K562 (cell line): ENCODE data around the gene IL17REL. TPM values are rescaled to one million over a fixed set of nuclear protein-coding genes. Genes with fewer than 3 reads are reported as not detected.

Experiments used
- ATAC-seq: fragments of 200-7000 bp; cut with Tn5 transposase; 3 replicates; pipeline ENCODE4 v1.9.1; 2020; ENCODE audit warnings: moderate library complexity
- BruUV-seq: library from RNA; stranded (reverse); fragments of 400-500 nt; replicated peaks from 2 replicates; lab custom pipeline; 2021; lab: Mats Ljungman, UMichigan
- CTCF ChIA-PET: fragments of 300-600 bp; formaldehyde crosslinking; extraction: SDS; loops from one replicate; lab custom pipeline; 2021; ENCODE audit warnings: low intra/inter-chr PET ratio; lab: Yijun Ruan, JAX
- POLR2A ChIA-PET: fragments of 300-600, 350-650 bp; sonication (Branson Sonifier 250); formaldehyde crosslinking; extraction: SDS; loops from one replicate; lab custom pipeline; 2021; ENCODE audit warnings: antibody characterized with exemption, inconsistent platforms; lab: Yijun Ruan, JAX
- DNase-seq, 4 experiments: peaks; one replicate each; pipeline versions ENCODE4 v3.0.0 to v3.0.0-alpha.2; 2011 to 2018; ENCODE audit warnings: low spot score in 3 of 4, mixed read lengths in 3 of 4; ENCODE audit errors: extremely low read depth in 1 of 4
- FAIRE-seq: peaks from 2 replicates; lab custom pipeline; 2011; peaks lifted over from hg19 to GRCh38; lab: Jason Lieb, UNC
- H2AFZ ChIP-seq: 2 replicates; pipeline ENCODE4 v1.6.0; 2011; ENCODE audit warnings: low read depth, low read length, control low read depth, inconsistent platforms
- H3K27ac ChIP-seq: fragments of 200-600 bp; 3 replicates; pipeline ENCODE4 v1.8.0; 2011; ENCODE audit warnings: low read depth, mild to moderate bottlenecking, control low read depth, inconsistent platforms, low read length, moderate library complexity, mixed read lengths; ENCODE audit errors: extremely low read depth
- H3K27me3 ChIP-seq, 2 experiments: fragments of 300-600 bp in 1 of 2; 2 replicates in 1 of 2; 3 replicates in 1 of 2; pipeline versions ENCODE4 v1.6.0 to v1.8.0; 2011; ENCODE audit warnings: inconsistent platforms in 2 of 2, low read length in 2 of 2, mild to moderate bottlenecking in 1 of 2, mixed read lengths in 1 of 2, moderate library complexity in 1 of 2; ENCODE audit not compliant: control insufficient read depth in 2 of 2, insufficient read depth in 2 of 2
- H3K36me3 ChIP-seq: fragments of 300-600 bp; 3 replicates; pipeline ENCODE4 v1.8.0; 2011; ENCODE audit warnings: mild to moderate bottlenecking, low read length, inconsistent platforms; ENCODE audit not compliant: control insufficient read depth, insufficient read depth
- H3K4me1 ChIP-seq, 2 experiments: fragments of 200-600 bp in 1 of 2; replicated peaks in 1 of 2; 2 replicates in 1 of 2; 3 replicates in 1 of 2; pipeline versions ENCODE4 v1.5.1 to v1.8.0; 2011; ENCODE audit warnings: inconsistent platforms in 2 of 2, low read length in 2 of 2, mild to moderate bottlenecking in 1 of 2, mixed read lengths in 1 of 2, moderate library complexity in 1 of 2; ENCODE audit not compliant: control insufficient read depth in 2 of 2, insufficient read depth in 2 of 2
- H3K4me2 ChIP-seq: 2 replicates; pipeline ENCODE4 v1.6.1; 2011; ENCODE audit warnings: low read length, control low read depth, inconsistent platforms, mixed read lengths; ENCODE audit not compliant: insufficient read depth
- H3K4me3 ChIP-seq: fragments of 200-600 bp; sonication (generic), shearing (Covaris generic); 2 replicates; pipeline ENCODE4 v1.5.1; 2016; ENCODE audit warnings: control low read depth, inconsistent platforms
- H3K79me2 ChIP-seq: fragments of 200-600 bp; 3 replicates; pipeline ENCODE4 v1.8.0; 2011; ENCODE audit warnings: low read length, inconsistent platforms; ENCODE audit not compliant: control insufficient read depth, insufficient read depth
- H3K9ac ChIP-seq, 2 experiments: 2 replicates each; pipeline versions ENCODE4 v1.6.0 to v1.6.1; 2011; ENCODE audit warnings: low read depth in 2 of 2, low read length in 2 of 2, control low read depth in 1 of 2, inconsistent platforms in 1 of 2, mild to moderate bottlenecking in 1 of 2, mixed read lengths in 1 of 2; ENCODE audit not compliant: insufficient read depth in 1 of 2
- H3K9me1 ChIP-seq: one replicate; pipeline ENCODE4 v1.6.0; 2011; ENCODE audit warnings: inconsistent platforms, mild to moderate bottlenecking, low read length, moderate library complexity; ENCODE audit not compliant: control insufficient read depth, insufficient read depth
- H3K9me3 ChIP-seq: replicated peaks from 2 replicates; pipeline ENCODE4 v1.5.1; 2011; ENCODE audit warnings: low read depth, low read length, inconsistent platforms; ENCODE audit not compliant: control insufficient read depth, insufficient read depth
- H4K20me1 ChIP-seq: replicated peaks from 2 replicates; pipeline ENCODE4 v1.6.1; 2011; ENCODE audit warnings: low read length, inconsistent platforms, mixed read lengths; ENCODE audit not compliant: control insufficient read depth, insufficient read depth
- BRD4 ChIP-seq: fragments of 200-600 bp; sonication (generic); IDR thresholded peaks from 2 replicates; pipeline ENCODE4 v1.6.1; 2017; ENCODE audit warnings: inconsistent platforms
- MAZ ChIP-seq, 2 experiments: fragments of 450-650 bp in 1 of 2; sonication (generic) in 1 of 2; formaldehyde crosslinking; IDR thresholded peaks in 1 of 2; conservative IDR thresholded peaks in 1 of 2; 2 replicates each; pipeline versions ENCODE4 v1.4.0 to v1.5.0; 2020; ENCODE audit warnings: mild to moderate bottlenecking in 1 of 2, missing genetic modification reagents in 1 of 2
- RAD21 ChIP-seq, 2 experiments: fragments of 250-450 bp in 1 of 2; fragments of 450-650 bp in 1 of 2; sonication (Bioruptor Pico) in 1 of 2; formaldehyde crosslinking in 1 of 2; IDR thresholded peaks in 1 of 2; conservative IDR thresholded peaks in 1 of 2; 2 replicates each; pipeline versions ENCODE4 v1.4.0 to v1.8.0; 2020 to 2022; ENCODE audit warnings: mild to moderate bottlenecking in 2 of 2, moderate library complexity in 1 of 2
- SMC3 ChIP-seq: conservative IDR thresholded peaks from 2 replicates; pipeline ENCODE4 v1.6.1; 2011; ENCODE audit warnings: low read depth, low read length, improper control_type of control experiment; ENCODE audit not compliant: insufficient read depth
- SNRNP70 ChIP-seq: fragments of 200-400 bp; formaldehyde crosslinking; optimal IDR thresholded peaks from 2 replicates; pipeline ENCODE3; 2017; ENCODE audit warnings: low read depth, low read length
- WGBS: fragments of 100-300 bp; shearing (Covaris generic); methylation state at CpG from one replicate; pipeline ENCODE4 v1.1.6; 2016; ENCODE audit warnings: low coverage, mixed read lengths; ENCODE audit not compliant: insufficient coverage; ENCODE audit errors: missing lambda C conversion rate; 5-methylcytosine and 5-hydroxymethylcytosine counted together
- in situ Hi-C: fragments of 300-500 bp; cut with MboI; formaldehyde crosslinking; loops from 4 replicates; pipeline ENCODE4 v1.15.0; 2018; ENCODE audit warnings: inconsistent platforms, mixed read lengths
- intact Hi-C: fragments of 100-400 bp; cut with micrococcal nuclease; formaldehyde crosslinking; loops from 2 replicates; pipeline ENCODE4 v1.14.2; 2022
- polyA plus RNA-seq, 8 experiments: library from polyadenylated mRNA; depleted of rRNA in 4 of 8; stranded (reverse) in 5 of 8; unstranded in 3 of 8; fragments of >200 nt; fragmentation: Nextera tagmentation in 2 of 8; fragmentation: Illumina TruSeq in 1 of 8; extraction: Ambion mirVana in 2 of 8; extraction: Trizol in 1 of 8; gene quantifications; 2 replicates each; pipeline versions ENCODE4 v1.2.1 to v1.2.3, GENCODE V29; 2011 to 2014; ENCODE audit warnings: inconsistent platforms in 1 of 8, missing spikeins in 1 of 8
- total RNA-seq, 7 experiments: library from RNA; depleted of rRNA in 6 of 7; stranded (reverse); fragments of >200 nt in 6 of 7; fragmentation: Illumina TruSeq in 2 of 7; extraction: Trizol in 2 of 7; gene quantifications; 2 replicates each; pipeline versions ENCODE4 v1.2.1 to v1.2.3, GENCODE V29; 2011 to 2021; ENCODE audit warnings: low replicate concordance in 1 of 7
- TF ChIP-seq, protein P1 (sequence below): sonication (generic); formaldehyde crosslinking; IDR thresholded peaks from 2 replicates; pipeline ENCODE4 v1.8.0; 2022; ENCODE audit warnings: missing genetic modification reagents, mild to moderate bottlenecking, moderate library complexity, borderline replicate concordance
- TF ChIP-seq, protein P2 (sequence below), 2 experiments: fragments of 450-650 bp; formaldehyde crosslinking in 1 of 2; IDR thresholded peaks; 2 replicates each; pipeline versions ENCODE4 v1.4.0 to v1.6.1; 2014 to 2020; ENCODE audit warnings: mild to moderate bottlenecking in 2 of 2, borderline replicate concordance in 1 of 2, low read depth in 1 of 2

Gene IL17REL
- total and polyA plus RNA-seq, 9 of the 15 experiments (the other 6 are each of a cell fraction or from before 2014, with no cell fraction given): 0.05 to 0.42 (median 0.11) TPM; not detected in 4

DNA sequence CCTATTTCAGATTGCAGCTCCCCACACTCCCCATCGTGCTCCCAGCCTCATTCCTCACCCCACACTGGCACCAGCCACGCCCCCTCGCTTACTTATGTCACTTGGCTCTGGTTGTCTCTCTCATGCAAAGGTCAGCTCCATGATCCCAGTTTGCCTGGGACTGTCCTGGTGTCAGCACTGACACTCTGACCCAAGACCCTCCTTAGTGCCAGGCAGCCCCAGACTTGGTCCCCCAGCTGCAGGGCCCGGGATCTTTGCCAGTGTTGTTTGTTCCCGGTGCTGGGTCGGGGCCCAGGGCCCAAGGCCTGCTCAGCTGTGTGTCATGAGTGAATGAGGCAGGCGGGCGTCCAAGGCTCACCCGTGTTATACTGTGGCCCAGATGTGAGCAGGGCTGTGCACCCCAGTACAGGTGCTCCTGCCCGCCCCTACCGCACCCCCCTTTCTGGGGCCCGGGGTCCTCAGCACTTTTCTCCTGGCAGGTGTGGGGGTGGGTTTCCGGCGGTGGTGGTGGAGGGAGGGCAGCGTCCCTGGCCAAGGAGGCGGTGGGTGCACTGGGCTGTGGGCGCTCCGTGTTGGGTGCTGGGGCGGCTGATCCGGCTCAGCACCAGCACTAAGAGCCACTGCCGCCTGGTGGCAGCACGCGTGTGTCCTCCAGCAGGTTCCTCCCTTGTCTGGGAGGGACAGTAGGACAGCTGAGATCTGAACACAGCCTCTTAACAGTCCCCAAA, 19.5 kb downstream of the IL17REL start:
- no TSS peak for BruUV-seq
- no peak overlapping the region for H3K4me3 ChIP-seq
- CTCF ChIA-PET: interaction anchor here (0.8 kb wide), 1 partner anchor 226 kb away, joined by 3 read pairs; no protein-coding TSS in a partner anchor
- TF ChIP-seq RAD21 (CRISPR knock-in tag; conservative IDR thresholded peaks at IDR 0.05 in 1 of 2, IDR thresholded peaks at IDR 0.05 in 1 of 2) (peak; percentile 52 to 67), MAZ (CRISPR knock-in tag; conservative IDR thresholded peaks at IDR 0.05 in 1 of 2, IDR thresholded peaks at IDR 0.05 in 1 of 2) (peak in 1 of 2 experiments; percentile 44; a peak in 2 of 4 replicates), SMC3 (peak; percentile 54; the same call in 1 of the 2 replicates), BRD4 (no peak), SNRNP70 (no peak)
- TF ChIP-seq, protein P1, sequence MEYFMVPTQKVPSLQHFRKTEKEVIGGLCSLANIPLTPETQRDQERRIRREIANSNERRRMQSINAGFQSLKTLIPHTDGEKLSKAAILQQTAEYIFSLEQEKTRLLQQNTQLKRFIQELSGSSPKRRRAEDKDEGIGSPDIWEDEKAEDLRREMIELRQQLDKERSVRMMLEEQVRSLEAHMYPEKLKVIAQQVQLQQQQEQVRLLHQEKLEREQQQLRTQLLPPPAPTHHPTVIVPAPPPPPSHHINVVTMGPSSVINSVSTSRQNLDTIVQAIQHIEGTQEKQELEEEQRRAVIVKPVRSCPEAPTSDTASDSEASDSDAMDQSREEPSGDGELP (CRISPR knock-in tag): peak; percentile 58; the same call in 1 of the 2 replicates
- TF ChIP-seq, protein P2, sequence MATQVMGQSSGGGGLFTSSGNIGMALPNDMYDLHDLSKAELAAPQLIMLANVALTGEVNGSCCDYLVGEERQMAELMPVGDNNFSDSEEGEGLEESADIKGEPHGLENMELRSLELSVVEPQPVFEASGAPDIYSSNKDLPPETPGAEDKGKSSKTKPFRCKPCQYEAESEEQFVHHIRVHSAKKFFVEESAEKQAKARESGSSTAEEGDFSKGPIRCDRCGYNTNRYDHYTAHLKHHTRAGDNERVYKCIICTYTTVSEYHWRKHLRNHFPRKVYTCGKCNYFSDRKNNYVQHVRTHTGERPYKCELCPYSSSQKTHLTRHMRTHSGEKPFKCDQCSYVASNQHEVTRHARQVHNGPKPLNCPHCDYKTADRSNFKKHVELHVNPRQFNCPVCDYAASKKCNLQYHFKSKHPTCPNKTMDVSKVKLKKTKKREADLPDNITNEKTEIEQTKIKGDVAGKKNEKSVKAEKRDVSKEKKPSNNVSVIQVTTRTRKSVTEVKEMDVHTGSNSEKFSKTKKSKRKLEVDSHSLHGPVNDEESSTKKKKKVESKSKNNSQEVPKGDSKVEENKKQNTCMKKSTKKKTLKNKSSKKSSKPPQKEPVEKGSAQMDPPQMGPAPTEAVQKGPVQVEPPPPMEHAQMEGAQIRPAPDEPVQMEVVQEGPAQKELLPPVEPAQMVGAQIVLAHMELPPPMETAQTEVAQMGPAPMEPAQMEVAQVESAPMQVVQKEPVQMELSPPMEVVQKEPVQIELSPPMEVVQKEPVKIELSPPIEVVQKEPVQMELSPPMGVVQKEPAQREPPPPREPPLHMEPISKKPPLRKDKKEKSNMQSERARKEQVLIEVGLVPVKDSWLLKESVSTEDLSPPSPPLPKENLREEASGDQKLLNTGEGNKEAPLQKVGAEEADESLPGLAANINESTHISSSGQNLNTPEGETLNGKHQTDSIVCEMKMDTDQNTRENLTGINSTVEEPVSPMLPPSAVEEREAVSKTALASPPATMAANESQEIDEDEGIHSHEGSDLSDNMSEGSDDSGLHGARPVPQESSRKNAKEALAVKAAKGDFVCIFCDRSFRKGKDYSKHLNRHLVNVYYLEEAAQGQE (IDR thresholded peaks at IDR 0.05; ENCODE audit: borderline replicate concordance): peak; percentile 66; the same call in 1 of the 2 replicates
- TF ChIP-seq, protein P2 (CRISPR knock-in tag; IDR thresholded peaks at IDR 0.05; ENCODE audit: low read depth): no peak

More for the DNA sequence above, 19.5 kb downstream of the IL17REL start:
- peak; percentile 75 for FAIRE-seq
- Histone ChIP-seq H3K4me2 (no peak overlapping the region), H4K20me1 (no peaks in the 10 kb centered on the region), H3K36me3 (no peaks in the 10 kb centered on the region), H3K27ac (no peak overlapping the region), H3K79me2 (no peaks in the 10 kb centered on the region), H3K27me3 (no peaks in the 10 kb centered on the region), H3K9ac (no peak overlapping the region), H2AFZ (peak overlapping the region; percentile 14; the same call in 1 of the 2 replicates), H3K9me3 (peaks cover 3% of the 10 kb centered on the region; the same call in 1 of the 2 replicates), H3K4me1 (peaks cover 0 to 49% of the 10 kb centered on the region in 2 experiments; a peak in 3 of 5 replicates), H3K9me1 (no peaks in the 10 kb centered on the region)
- DNase-seq: peak; percentile 49 to 65 (median 54)
- intact Hi-C loops (loop anchor here (1.0 kb wide), 1 partner anchor 37 kb away; no protein-coding TSS in a partner anchor), in situ Hi-C loops (loop anchor here (5.0 kb wide), 1 partner anchor 61 kb away; no protein-coding TSS in a partner anchor)
- 44% methylated on average over 13 of the region's 23 CpGs for WGBS
- POLR2A ChIA-PET: no interaction called here
- ATAC-seq: peak; percentile 97
